Glutamatergic neuron (in vitro differentiated cells): Measurements from ENCODE around the gene MYO1H. TPM values are rescaled to one million over a fixed set of nuclear protein-coding genes. Genes with fewer than 3 reads are reported as not detected.

Experiments used
- DNase-seq: peaks from one replicate; pipeline ENCODE4 v3.0.0; 2022
- H3K27ac Mint-ChIP-seq: one replicate; pipeline ENCODE4 v1.8.0; 2020; ENCODE audit warnings: mild to moderate bottlenecking, mixed read lengths, inconsistent platforms; ENCODE audit not compliant: unreplicated experiment
- H3K27me3 Mint-ChIP-seq: one replicate; pipeline ENCODE4 v1.8.0; 2020; ENCODE audit warnings: mild to moderate bottlenecking, moderate library complexity, mixed read lengths, inconsistent platforms; ENCODE audit not compliant: unreplicated experiment
- H3K36me3 Mint-ChIP-seq: one replicate; pipeline ENCODE4 v1.8.0; 2020; ENCODE audit warnings: mild to moderate bottlenecking, mixed read lengths, inconsistent platforms; ENCODE audit not compliant: unreplicated experiment
- H3K4me1 Mint-ChIP-seq: one replicate; pipeline ENCODE4 v1.8.0; 2020; ENCODE audit warnings: mild to moderate bottlenecking, low read depth, mixed read lengths, inconsistent platforms; ENCODE audit not compliant: unreplicated experiment
- H3K4me3 Mint-ChIP-seq: one replicate; pipeline ENCODE4 v1.8.0; 2020; ENCODE audit warnings: mild to moderate bottlenecking, mixed read lengths, inconsistent platforms; ENCODE audit not compliant: unreplicated experiment
- H3K9me3 Mint-ChIP-seq: one replicate; pipeline ENCODE4 v1.8.0; 2020; ENCODE audit warnings: mild to moderate bottlenecking, moderate library complexity, mixed read lengths, inconsistent platforms; ENCODE audit not compliant: unreplicated experiment
- total RNA-seq: library from RNA; stranded (reverse); fragmentation: NEBNext Ultra II Directional; extraction: Animal tissue kit (Norgen Biotek cat#: 25700); gene quantifications from one replicate; pipeline ENCODE4 v1.2.1, GENCODE V29; 2021; ENCODE audit not compliant: unreplicated experiment
- TF ChIP-seq, protein P1 (sequence below): fragments of 200-600 bp; sonication (generic); IDR thresholded peaks from one replicate; pipeline ENCODE4 v1.5.0; 2021; ENCODE audit not compliant: partially characterized antibody, unreplicated experiment

The MYO1H gene
- total RNA-seq, 1 donor from 2014 or later: 0.27 TPM

DNA sequence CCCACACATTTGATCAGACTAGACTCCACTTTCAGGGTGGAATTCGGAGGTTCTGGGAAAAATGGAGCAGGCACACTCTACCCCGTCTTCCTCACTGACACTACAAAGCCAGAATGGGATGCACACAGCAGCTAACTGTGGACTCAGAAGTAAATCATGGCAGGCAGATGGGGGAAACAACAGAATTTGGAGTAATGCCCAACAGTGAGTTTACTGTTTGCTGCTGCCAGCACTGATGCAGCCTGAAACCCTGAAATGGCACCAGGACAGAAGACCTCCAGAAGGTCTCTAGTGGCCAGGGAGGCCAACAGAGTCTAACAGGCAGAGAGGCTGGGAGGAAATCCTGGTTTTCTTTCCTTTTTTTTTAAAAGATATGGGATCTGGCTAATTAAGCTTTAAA is 104.8 kb downstream of the MYO1H start:
- Mint-ChIP-seq H3K4me3 (no peak overlapping the region), H3K36me3 (peaks cover 7% of the 10 kb centered on the region), H3K9me3 (no peaks in the 10 kb centered on the region), H3K4me1 (no peaks in the 10 kb centered on the region), H3K27me3 (no peaks in the 10 kb centered on the region), H3K27ac (no peak overlapping the region)
- no peak for DNase-seq
- TF ChIP-seq, protein P1, sequence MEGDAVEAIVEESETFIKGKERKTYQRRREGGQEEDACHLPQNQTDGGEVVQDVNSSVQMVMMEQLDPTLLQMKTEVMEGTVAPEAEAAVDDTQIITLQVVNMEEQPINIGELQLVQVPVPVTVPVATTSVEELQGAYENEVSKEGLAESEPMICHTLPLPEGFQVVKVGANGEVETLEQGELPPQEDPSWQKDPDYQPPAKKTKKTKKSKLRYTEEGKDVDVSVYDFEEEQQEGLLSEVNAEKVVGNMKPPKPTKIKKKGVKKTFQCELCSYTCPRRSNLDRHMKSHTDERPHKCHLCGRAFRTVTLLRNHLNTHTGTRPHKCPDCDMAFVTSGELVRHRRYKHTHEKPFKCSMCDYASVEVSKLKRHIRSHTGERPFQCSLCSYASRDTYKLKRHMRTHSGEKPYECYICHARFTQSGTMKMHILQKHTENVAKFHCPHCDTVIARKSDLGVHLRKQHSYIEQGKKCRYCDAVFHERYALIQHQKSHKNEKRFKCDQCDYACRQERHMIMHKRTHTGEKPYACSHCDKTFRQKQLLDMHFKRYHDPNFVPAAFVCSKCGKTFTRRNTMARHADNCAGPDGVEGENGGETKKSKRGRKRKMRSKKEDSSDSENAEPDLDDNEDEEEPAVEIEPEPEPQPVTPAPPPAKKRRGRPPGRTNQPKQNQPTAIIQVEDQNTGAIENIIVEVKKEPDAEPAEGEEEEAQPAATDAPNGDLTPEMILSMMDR: no peak

DNA sequence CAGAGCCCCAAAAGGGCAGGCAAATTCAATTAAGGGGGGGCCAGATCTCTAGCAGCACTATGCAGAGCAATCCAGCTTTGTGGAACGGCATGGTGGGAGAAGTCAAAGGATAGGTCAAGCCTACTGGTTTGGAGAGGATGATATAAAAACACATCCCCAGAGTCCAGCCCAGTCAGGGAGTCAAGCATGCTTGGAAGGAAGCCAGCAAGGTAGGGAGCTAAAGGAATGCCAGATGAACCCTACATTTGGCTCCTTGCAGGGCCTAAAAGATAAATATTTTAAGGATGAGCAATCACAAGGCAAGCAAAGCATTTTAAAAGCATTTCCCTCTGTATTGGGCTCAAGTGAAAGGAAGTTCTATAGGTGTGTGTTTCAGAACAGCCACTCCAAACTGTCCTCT is 108.0 kb downstream of the MYO1H start:
- TF ChIP-seq, protein P1: no peak

DNA sequence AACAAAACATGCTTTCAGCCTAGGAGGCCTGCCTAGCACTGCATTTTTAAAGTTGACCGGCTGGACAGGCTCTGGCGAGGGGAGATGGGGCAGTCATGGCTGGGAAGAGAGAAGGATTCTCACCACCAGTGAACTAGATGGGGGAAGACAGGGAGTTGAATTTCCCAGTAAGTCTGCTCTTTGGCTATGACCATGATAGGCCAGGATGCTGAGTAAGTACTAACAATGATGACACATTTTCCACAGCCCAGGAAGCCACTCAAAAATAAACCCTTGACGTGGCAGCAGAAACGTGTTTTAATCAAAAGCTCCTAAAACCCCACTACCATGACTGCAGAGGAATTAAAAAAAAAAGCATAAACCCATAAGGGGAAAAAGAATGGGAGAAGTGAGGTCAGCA is 110.4 kb downstream of the MYO1H start:
- peaks cover 7% of the 10 kb centered on the region for H3K36me3 Mint-ChIP-seq
- TF ChIP-seq, protein P1: no peak
- H3K4me1 Mint-ChIP-seq: peaks cover 32% of the 10 kb centered on the region
- no peak overlapping the region for H3K27ac Mint-ChIP-seq
- H3K9me3 Mint-ChIP-seq: peaks cover 3% of the 10 kb centered on the region
- no peaks in the 10 kb centered on the region for H3K27me3 Mint-ChIP-seq
- DNase-seq: no peak
- no peak overlapping the region for H3K4me3 Mint-ChIP-seq

More for the DNA sequence above, 108.0 kb downstream of the MYO1H start:
- Mint-ChIP-seq H3K36me3 (peaks cover 7% of the 10 kb centered on the region), H3K4me1 (peaks cover 14% of the 10 kb centered on the region), H3K27ac (peak overlapping the region; percentile 29), H3K4me3 (no peak overlapping the region), H3K27me3 (no peaks in the 10 kb centered on the region), H3K9me3 (peaks cover 2% of the 10 kb centered on the region)
- no peak for DNase-seq

DNA sequence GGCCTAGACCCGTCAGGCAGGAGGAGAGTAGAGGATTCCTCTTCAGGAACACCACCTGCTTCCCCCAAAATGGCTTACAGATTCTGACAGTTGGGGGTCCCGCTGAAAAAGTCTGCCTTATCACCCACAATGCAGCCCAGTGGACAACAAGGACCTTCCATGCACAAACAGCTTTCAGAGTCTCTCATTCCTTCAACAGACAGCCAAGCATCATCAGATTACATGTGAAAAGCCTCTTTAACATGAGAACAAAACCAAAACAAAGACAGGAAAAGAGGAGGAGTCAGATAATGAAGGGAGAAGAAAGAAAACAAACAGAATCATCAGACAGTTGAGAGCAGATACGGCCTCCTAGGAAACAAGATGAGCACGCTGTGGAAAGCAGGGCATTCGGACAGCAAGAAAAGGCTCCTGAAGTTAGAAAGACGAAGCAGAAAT is 111.1 kb downstream of the MYO1H start:
- Mint-ChIP-seq H3K4me3 (peak overlapping the region; percentile 0), H3K27ac (no peak overlapping the region)

DNA sequence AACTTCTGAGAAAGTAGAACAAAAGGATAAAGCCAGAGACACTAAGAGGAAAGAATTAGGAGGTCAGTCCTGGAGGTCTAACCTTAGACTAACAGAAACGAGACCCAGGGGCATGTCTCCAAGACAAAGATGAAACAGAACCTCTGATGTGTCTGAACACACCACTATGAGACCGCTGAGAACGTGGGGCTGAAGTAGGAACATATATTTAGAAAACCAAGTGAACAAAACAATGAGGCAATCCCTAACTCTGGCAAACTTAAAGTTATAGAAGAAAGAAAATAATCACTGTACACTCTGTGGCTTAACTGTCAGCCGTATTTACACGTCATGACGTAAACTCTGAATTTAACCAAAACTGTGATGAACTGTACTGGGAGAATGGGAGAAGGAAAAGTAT is 111.5 kb downstream of the MYO1H start:
- peaks cover 43% of the 10 kb centered on the region for H3K4me1 Mint-ChIP-seq

More for the DNA sequence above, 111.1 kb downstream of the MYO1H start:
- peaks cover 7% of the 10 kb centered on the region for H3K36me3 Mint-ChIP-seq
- peaks cover 39% of the 10 kb centered on the region for H3K4me1 Mint-ChIP-seq
- H3K27me3 Mint-ChIP-seq: no peaks in the 10 kb centered on the region
- peaks cover 3% of the 10 kb centered on the region for H3K9me3 Mint-ChIP-seq
- TF ChIP-seq, protein P1: no peak
- DNase-seq: no peak

More for the DNA sequence above, 111.5 kb downstream of the MYO1H start:
- H3K9me3 Mint-ChIP-seq: peaks cover 3% of the 10 kb centered on the region
- no peak for DNase-seq
- H3K27me3 Mint-ChIP-seq: no peaks in the 10 kb centered on the region
- TF ChIP-seq, protein P1: no peak
- H3K36me3 Mint-ChIP-seq: peaks cover 7% of the 10 kb centered on the region
- H3K4me3 Mint-ChIP-seq: no peak overlapping the region
- H3K27ac Mint-ChIP-seq: no peak overlapping the region
